Activated gamma-delta T cell treated with Interleukin-2 at 50 U/mL for 16 hours (primary cell): ENCODE measurements around the gene PAN2.
A peak's percentile ranks its signal among the peaks of the same experiment; 100 is the strongest.
"Not testable (repeated sequence)": the region's sequence is repeated elsewhere in the genome, so short reads cannot be mapped to it uniquely, and the experiment has no call there.

Experiments
- DNase-seq: peaks from one replicate; pipeline ENCODE4 v3.0.0-alpha.2; 2020

PAN2 gene

GRCh38 chr12:56346675-56347074, 12.9 kb upstream of the PAN2 start:
- DNase-seq, result peak; percentile 8

- DNase-seq, result not testable (repeated sequence)
Measured at GRCh38 chr12:56342290-56342689, 8.5 kb upstream of the PAN2 start.

GRCh38 chr12:56341616-56342015, 7.8 kb upstream of the PAN2 start:
- no peak for DNase-seq

GRCh38 chr12:56339158-56339422, 5.3 kb upstream of the PAN2 start:
- DNase-seq, result no peak

- DNase-seq, result peak; percentile 79
Measured at GRCh38 chr12:56338308-56339157, 4.7 kb upstream of the PAN2 start, which contains the start of gene IL23A. Gene IL23A (plus strand): TSS chr12:56338884. CDS start chr12:56339045, 161 bp downstream.

- no peak for DNase-seq
Measured at GRCh38 chr12:56337753-56338251, 4.0 kb upstream of the PAN2 start.

- DNase-seq, result no peak
Measured at GRCh38 chr12:56336361-56337167, 2.8 kb upstream of the PAN2 start.

- not testable (repeated sequence) for DNase-seq
Measured at GRCh38 chr12:56335527-56335926, 1.7 kb upstream of the PAN2 start.

GRCh38 chr12:56334490-56334793, 642 bp upstream of the PAN2 start:
- no peak for DNase-seq

GRCh38 chr12:56333197-56333678, 562 bp downstream of the PAN2 start:
- no peak for DNase-seq

GRCh38 chr12:56332512-56333196, 1.1 kb downstream of the PAN2 start:
- DNase-seq, result no peak

- no peak for DNase-seq
Measured at GRCh38 chr12:56330936-56331490, 2.8 kb downstream of the PAN2 start.

GRCh38 chr12:56326533-56326932, 7.3 kb downstream of the PAN2 start:
- DNase-seq, result no peak

- DNase-seq, result no peak
Measured at GRCh38 chr12:56326126-56326525, 7.7 kb downstream of the PAN2 start.

GRCh38 chr12:56324206-56324605, 9.6 kb downstream of the PAN2 start:
- DNase-seq, result no peak

GRCh38 chr12:56321610-56322009, 12.2 kb downstream of the PAN2 start:
- DNase-seq, result not testable (repeated sequence)

- no peak for DNase-seq
Measured at GRCh38 chr12:56321027-56321426, 12.8 kb downstream of the PAN2 start.

- DNase-seq, result no peak
Measured at GRCh38 chr12:56317675-56318074, 16.1 kb downstream of the PAN2 start.

GRCh38 chr12:56315622-56316473, 18.0 kb downstream of the PAN2 start, which contains the start of gene CNPY2:
Gene CNPY2 (minus strand): TSS chr12:56315988. CDS start chr12:56315217, 771 bp downstream.
- peak; percentile 94 for DNase-seq

- DNase-seq, result no peak
Measured at GRCh38 chr12:56315249-56315621, 18.6 kb downstream of the PAN2 start.

- no peak for DNase-seq
Measured at GRCh38 chr12:56311003-56311402, 22.8 kb downstream of the PAN2 start.

GRCh38 chr12:56308714-56309113, 25.1 kb downstream of the PAN2 start:
- no peak for DNase-seq
